Activated effector memory CD4-positive, alpha-beta T cell treated with anti-CD3 and anti-CD28 coated beads, Interleukin-2, amount 50 U/mL, for 16 hours (primary cell): ENCODE measurements around the gene FGF9.

Experiments used
- DNase-seq: peaks from one replicate; pipeline ENCODE4 v3.0.0-alpha.2; 2020

Gene FGF9

GRCh38 chr13:21675095-21675991 is 4.5 kb downstream of the FGF9 start:
- DNase-seq, result peak; percentile 75

DNA sequence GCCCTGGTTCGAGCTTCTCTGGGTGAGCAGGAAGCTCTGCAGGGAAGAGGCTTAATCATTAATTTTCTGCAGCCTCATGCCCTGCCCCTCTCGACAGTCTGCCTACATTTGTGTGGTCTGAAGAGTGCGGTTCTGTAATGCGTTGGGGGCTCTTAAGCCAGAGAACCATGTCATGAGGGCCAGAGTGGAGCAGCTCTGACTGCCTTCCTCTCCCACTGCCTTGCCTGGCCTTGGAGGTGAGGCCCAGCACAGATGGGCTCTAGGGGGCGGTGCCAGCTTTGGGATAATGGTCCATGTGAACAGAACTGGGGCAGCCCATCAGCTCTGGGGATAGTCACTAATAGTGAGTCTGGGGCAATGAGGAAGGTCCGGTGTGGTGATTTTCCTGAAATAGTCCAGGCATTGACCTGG is 5.7 kb downstream of the FGF9 start:
- no peak for DNase-seq

GRCh38 chr13:21677075-21677623 is 6.3 kb downstream of the FGF9 start:
- no peak for DNase-seq

GRCh38 chr13:21683034-21683733 is 12.3 kb downstream of the FGF9 start:
- no peak for DNase-seq

GRCh38 chr13:21684576-21684975 is 13.7 kb downstream of the FGF9 start:
- no peak for DNase-seq

GRCh38 chr13:21685485-21686064 is 14.7 kb downstream of the FGF9 start:
- DNase-seq, result no peak

- no peak for DNase-seq
Observed at GRCh38 chr13:21686751-21687391, 16.0 kb downstream of the FGF9 start.

- DNase-seq, result no peak
Observed at GRCh38 chr13:21688056-21688455, 17.2 kb downstream of the FGF9 start.

- DNase-seq, result no peak
Observed at GRCh38 chr13:21689097-21689496, 18.2 kb downstream of the FGF9 start.

DNA sequence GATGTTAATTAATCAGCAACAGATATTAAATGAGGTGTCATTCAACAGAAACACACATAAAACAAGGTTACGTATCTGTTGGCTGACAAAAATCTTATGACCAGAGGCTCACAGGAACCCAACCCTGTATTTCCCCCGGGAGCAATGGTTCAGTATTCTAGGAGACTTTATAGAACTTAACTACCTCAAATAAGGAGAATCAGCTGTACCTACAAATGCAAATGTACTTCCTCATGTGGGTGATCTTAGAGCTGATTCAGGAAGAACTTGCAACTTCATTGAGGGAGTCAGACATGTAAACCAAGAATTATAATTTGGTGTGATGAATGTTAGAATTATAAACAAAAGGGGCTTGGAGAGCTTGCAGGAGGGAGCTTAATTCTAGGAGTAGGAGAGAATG is 20.1 kb downstream of the FGF9 start:
- DNase-seq, result no peak

GRCh38 chr13:21691500-21691899 is 20.6 kb downstream of the FGF9 start:
- DNase-seq, result no peak

DNA sequence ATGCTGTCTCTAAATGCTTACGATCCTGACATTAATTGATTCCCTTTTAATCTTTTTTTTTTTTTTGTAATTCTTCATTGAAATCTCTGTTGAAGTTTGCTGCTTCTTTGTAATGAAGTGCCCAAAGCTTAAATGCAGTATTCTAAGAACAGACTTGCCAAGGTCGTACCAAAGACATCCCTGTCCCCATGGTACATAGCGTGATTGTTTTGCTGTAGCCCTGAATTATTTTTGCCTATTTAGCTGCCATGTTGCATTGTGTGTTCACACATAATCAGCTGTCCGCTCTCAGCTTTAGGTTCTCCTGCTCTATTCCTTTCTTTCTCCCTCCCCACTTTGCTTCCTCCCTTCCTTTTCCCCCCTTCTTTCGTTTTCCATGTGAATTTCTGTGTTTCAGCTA is 21.1 kb downstream of the FGF9 start:
- no peak for DNase-seq

- no peak for DNase-seq
Observed at GRCh38 chr13:21694831-21695230, 24.0 kb downstream of the FGF9 start.

GRCh38 chr13:21695546-21695945 is 24.7 kb downstream of the FGF9 start:
- DNase-seq, result no peak

- no peak for DNase-seq
Observed at GRCh38 chr13:21696865-21697448, 26.1 kb downstream of the FGF9 start.

GRCh38 chr13:21698817-21699679 is 28.2 kb downstream of the FGF9 start:
- no peak for DNase-seq

GRCh38 chr13:21701460-21701859 is 30.6 kb downstream of the FGF9 start:
- DNase-seq, result no peak

- DNase-seq, result no peak
Observed at GRCh38 chr13:21703846-21704245, 33.0 kb downstream of the FGF9 start.

DNA sequence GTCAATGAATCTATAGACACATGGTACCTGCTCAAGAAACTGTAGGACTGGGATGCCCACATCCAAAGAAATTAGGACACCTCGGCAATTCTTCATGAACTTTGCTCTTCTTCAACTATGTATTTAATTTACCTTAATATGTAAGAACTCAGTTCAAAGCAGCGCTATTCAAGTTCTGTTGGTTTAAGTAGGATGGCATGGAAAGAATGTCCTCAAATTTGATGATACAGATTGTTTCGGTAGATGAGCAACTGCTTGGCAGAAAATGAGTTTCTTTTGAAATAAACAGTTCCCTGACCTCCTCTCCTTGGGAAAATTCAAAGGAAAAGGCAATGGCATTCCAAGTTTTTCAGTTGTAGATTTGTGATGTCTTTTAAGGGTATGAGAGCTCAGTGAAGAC is 36.7 kb downstream of the FGF9 start:
- DNase-seq, result no peak

- DNase-seq, result no peak
Observed at GRCh38 chr13:21709697-21710096, 38.8 kb downstream of the FGF9 start.

DNA sequence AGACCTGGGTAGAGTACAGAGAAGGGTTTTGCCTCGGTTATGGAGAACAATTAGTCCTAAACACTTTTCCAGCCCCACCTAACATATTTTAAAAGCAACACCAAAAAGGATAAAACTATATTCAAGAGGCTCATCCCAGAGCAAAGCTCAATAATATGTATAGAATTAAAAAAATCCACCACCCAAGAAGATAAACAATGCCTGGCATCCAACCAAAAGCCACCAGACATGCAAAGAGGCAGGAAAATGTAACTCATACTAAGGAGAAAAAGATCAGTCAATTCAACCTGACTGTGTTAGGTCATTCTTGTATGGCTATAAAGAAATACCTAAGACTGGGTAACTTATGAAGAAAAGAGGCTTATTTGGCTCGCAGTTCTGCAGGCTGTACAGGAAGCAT is 39.3 kb downstream of the FGF9 start:
- no peak for DNase-seq

DNA sequence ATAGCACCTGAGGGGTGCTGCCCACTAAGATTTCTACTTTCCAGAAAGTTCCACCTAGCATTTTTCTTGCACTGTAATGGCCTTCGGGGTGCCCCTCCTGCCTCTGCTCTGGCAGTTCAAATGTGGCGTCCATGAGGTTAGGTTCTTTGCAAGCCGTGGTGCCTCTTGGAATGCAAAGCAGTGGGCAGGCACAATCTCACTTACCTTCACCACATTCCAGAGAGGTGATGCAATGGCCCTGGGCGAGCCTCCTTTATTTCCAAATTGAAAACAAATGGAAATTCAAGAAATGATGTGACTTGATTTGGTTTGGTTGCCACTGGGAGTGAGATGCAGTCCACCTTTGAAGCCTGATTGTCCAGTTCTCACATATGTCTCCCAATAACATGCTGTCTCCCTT is 46.9 kb downstream of the FGF9 start:
- DNase-seq, result no peak
